ENCODE measurements around the gene TRPC4. TPM values are rescaled to one million over a fixed set of nuclear protein-coding genes. Genes with fewer than 3 reads are reported as not detected.

Gene TRPC4
- total RNA-seq, 4 donors from 2014 or later, result 0.20 to 2.2 (median 0.68) TPM; not detected in 1

DNA sequence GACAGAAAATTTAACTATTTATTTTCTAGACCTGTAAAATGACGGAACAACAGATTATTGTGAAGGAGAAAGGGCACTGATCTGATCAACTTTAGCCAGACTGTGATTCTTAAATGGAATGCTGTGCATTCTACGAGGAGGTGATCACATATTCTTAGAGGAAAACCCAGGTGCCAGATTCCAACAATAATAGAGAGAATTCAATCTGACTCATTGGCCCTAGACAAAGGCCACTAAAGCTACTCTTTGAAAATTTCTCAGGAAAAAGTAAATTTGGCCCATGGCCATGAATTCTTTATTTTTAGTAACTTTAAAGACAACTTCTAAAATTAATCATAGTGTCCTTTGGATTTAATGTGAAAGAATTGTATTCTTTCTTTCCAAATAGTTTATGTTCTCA lies 212.4 kb downstream of the TRPC4 start:
- in situ Hi-C loops (cut with MboI; ENCODE audit: low pct_ligation_motif_present in 1 of 4, low pct_unique_long_range_greater_than_20kb in 1 of 4, low sequenced_read_pairs in 3 of 4) (no loop called here), intact Hi-C loops (cut with DNase I; ENCODE audit: low total_unique reads) (no loop called here)

DNA sequence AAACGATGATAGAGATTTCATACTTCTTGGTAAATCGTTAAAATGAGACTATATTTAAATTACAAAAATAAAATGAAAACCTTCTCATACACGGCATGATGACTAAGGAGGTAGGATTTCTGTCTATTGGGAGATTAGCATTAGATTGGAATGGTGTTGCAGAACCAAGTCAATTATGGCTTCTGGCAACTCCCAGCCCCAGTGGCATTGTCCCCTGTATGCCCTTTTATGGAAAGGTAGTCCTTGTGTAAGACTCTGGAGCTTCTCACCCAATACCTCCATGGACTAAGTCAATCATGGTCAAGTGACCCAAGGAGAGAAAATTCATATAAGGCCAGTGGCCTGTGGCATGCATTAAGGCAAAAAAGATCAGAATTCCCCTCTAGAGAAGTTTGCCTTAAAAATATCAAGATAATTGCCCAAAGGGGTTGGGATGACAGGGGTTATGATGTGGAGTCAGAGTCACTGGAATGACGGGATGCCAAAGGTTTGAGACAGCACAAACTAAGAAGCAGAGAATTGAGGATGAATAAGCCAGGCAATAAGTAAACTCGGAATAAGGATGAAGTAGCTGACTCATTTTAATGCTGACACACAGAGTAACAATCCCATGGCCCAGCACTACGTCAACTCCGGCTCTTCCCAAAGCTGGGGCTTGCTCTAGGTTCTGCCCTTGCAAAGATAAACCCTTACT lies 213.2 kb downstream of the TRPC4 start:
- intact Hi-C loops (cut with DNase I; ENCODE audit: low total_unique reads) (no loop called here), in situ Hi-C loops (cut with MboI; ENCODE audit: low pct_ligation_motif_present in 1 of 4, low pct_unique_long_range_greater_than_20kb in 1 of 4, low sequenced_read_pairs in 3 of 4) (no loop called here)
- 66 to 78% methylated on average over 4 to 7 of the region's 7 CpGs for WGBS, 2 donors (ENCODE audit: low coverage in 1 of 2)

More for the DNA sequence above, 212.4 kb downstream of the TRPC4 start:
- no peak overlapping the region for H3K27ac ChIP-seq
- 54 to 55% methylated on average over 2 of the region's 2 CpGs for WGBS, 2 donors (ENCODE audit: low coverage in 1 of 2)
- no peaks in the 10 kb centered on the region for H3K36me3 ChIP-seq
- H3K4me1 ChIP-seq, result no peaks in the 10 kb centered on the region
- H3K9me3 ChIP-seq, result no peaks in the 10 kb centered on the region
- no peak overlapping the region for H3K4me3 ChIP-seq
- TF ChIP-seq EP300 (IDR thresholded peaks at IDR 0.05; ENCODE audit: low read depth) (no peak), POLR2AphosphoS5 (IDR thresholded peaks at IDR 0.05) (no peak), POLR2A (IDR thresholded peaks at IDR 0.05) (no peak)
- TF ChIP-seq, protein P1, sequence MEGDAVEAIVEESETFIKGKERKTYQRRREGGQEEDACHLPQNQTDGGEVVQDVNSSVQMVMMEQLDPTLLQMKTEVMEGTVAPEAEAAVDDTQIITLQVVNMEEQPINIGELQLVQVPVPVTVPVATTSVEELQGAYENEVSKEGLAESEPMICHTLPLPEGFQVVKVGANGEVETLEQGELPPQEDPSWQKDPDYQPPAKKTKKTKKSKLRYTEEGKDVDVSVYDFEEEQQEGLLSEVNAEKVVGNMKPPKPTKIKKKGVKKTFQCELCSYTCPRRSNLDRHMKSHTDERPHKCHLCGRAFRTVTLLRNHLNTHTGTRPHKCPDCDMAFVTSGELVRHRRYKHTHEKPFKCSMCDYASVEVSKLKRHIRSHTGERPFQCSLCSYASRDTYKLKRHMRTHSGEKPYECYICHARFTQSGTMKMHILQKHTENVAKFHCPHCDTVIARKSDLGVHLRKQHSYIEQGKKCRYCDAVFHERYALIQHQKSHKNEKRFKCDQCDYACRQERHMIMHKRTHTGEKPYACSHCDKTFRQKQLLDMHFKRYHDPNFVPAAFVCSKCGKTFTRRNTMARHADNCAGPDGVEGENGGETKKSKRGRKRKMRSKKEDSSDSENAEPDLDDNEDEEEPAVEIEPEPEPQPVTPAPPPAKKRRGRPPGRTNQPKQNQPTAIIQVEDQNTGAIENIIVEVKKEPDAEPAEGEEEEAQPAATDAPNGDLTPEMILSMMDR (IDR thresholded peaks at IDR 0.05), result no peak
- DNase-seq, result no peak
- no peaks in the 10 kb centered on the region for H3K27me3 ChIP-seq

DNA sequence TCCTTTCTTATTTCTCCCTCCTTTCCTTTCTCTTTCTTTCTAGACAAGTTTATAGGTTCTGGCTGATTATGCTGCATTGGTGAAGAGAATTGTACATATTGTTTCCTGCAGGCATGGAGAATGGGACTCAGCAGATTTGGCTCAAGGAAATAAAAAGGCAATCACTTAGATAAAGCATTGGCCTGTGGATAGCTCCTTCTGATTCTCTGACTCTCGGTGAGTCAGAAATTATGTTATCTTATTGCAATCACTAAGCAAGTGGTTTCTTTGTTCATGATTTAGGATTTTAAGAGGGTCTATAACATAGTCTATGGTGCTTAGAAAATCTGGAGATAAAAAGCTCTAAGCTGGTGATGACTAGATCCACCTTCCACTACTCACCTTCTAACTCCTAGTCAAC lies 217.0 kb downstream of the TRPC4 start:
- intact Hi-C loops (cut with DNase I; ENCODE audit: low total_unique reads), result no loop called here
- Histone ChIP-seq H3K9me3 (no peaks in the 10 kb centered on the region), H3K27ac (no peak overlapping the region), H3K27me3 (no peaks in the 10 kb centered on the region), H3K4me3 (no peak overlapping the region), H3K36me3 (no peaks in the 10 kb centered on the region), H3K4me1 (no peaks in the 10 kb centered on the region)
- 79 to 80% methylated on average over 1 of the region's 1 CpG for WGBS, 2 donors (ENCODE audit: low coverage in 1 of 2)
- TF ChIP-seq, protein P1 (IDR thresholded peaks at IDR 0.05), result no peak
- no peak for TF ChIP-seq EP300 (IDR thresholded peaks at IDR 0.05; ENCODE audit: low read depth)
- TF ChIP-seq POLR2A (IDR thresholded peaks at IDR 0.05), result no peak
- no peak for TF ChIP-seq POLR2AphosphoS5 (IDR thresholded peaks at IDR 0.05)
- DNase-seq, result no peak
- in situ Hi-C loops (cut with MboI; ENCODE audit: low pct_ligation_motif_present in 1 of 4, low pct_unique_long_range_greater_than_20kb in 1 of 4, low sequenced_read_pairs in 3 of 4), result no loop called here

More for the DNA sequence above, 213.2 kb downstream of the TRPC4 start:
- TF ChIP-seq, protein P1 (IDR thresholded peaks at IDR 0.05), result no peak
- TF ChIP-seq POLR2AphosphoS5 (IDR thresholded peaks at IDR 0.05), result no peak
- no peaks in the 10 kb centered on the region for H3K27me3 ChIP-seq
- no peaks in the 10 kb centered on the region for H3K9me3 ChIP-seq
- H3K4me3 ChIP-seq, result no peak overlapping the region
- DNase-seq, result no peak
- no peaks in the 10 kb centered on the region for H3K36me3 ChIP-seq
- no peak overlapping the region for H3K27ac ChIP-seq
- no peaks in the 10 kb centered on the region for H3K4me1 ChIP-seq

DNA sequence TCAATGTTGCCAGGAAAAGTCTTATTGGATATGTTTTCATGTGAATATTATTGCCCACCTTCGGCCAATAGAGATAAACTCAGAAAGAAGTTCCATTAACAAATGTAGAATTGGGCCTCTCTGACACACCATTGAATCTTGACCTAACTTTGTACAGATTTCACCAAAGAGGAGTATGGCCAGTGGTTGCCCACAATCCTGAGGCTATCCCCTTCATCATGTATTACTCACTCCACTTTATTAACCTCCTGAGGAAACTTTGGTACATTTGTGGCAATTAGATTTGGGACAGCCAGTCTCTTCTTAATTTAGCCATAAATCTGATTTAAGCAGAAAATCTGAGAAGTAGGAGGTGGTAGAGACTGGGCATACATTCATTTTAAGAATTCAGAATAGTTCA lies 217.7 kb downstream of the TRPC4 start:
- no peak overlapping the region for H3K27ac ChIP-seq
- intact Hi-C loops (cut with DNase I; ENCODE audit: low total_unique reads) (no loop called here), in situ Hi-C loops (cut with MboI; ENCODE audit: low pct_ligation_motif_present in 1 of 4, low pct_unique_long_range_greater_than_20kb in 1 of 4, low sequenced_read_pairs in 3 of 4) (no loop called here)
- no peaks in the 10 kb centered on the region for H3K27me3 ChIP-seq
- no peaks in the 10 kb centered on the region for H3K36me3 ChIP-seq
- TF ChIP-seq POLR2A (IDR thresholded peaks at IDR 0.05) (no peak), EP300 (IDR thresholded peaks at IDR 0.05; ENCODE audit: low read depth) (no peak), POLR2AphosphoS5 (IDR thresholded peaks at IDR 0.05) (no peak)
- TF ChIP-seq, protein P1 (IDR thresholded peaks at IDR 0.05), result no peak
- H3K4me3 ChIP-seq, result no peak overlapping the region
- DNase-seq, result no peak
- no peaks in the 10 kb centered on the region for H3K4me1 ChIP-seq
- no peaks in the 10 kb centered on the region for H3K9me3 ChIP-seq
- WGBS, 2 donors (ENCODE audit: low coverage in 1 of 2), result 67 to 82% methylated on average over 1 of the region's 1 CpG

Measured in transverse colon (tissue), 4 donors.